ELF-1 (cell line): ENCODE measurements around the gene TTC33.
A peak's percentile ranks its signal among the peaks of the same experiment; 100 is the strongest.
"Not testable (repeated sequence)": the region's sequence is repeated elsewhere in the genome, so short reads cannot be mapped to it uniquely, and the experiment has no call there.

Experiments used
- DNase-seq: peaks from one replicate; pipeline ENCODE4 v3.0.0-alpha.2; 2016; ENCODE audit warnings: low read depth, low spot score

Gene TTC33

DNA sequence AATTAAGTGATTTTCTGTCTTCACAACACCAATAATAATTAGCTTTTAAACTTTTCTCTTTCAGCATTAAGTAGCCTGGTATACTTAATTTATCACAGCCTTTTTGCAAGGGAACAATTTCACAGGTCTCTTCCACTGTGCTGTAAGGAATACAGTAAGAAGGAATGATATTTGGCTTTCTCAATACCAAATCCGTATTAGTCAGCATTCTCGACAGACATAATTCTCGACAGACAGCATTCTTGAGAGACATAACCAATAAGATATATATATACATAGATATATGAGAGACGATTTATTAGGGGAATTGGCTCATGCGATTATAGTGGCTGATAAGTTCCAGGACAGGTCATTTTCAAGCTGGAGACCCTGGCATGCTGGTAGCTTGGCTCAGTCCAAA, 24.4 kb upstream of the TTC33 start:
- DNase-seq, result no peak

DNA sequence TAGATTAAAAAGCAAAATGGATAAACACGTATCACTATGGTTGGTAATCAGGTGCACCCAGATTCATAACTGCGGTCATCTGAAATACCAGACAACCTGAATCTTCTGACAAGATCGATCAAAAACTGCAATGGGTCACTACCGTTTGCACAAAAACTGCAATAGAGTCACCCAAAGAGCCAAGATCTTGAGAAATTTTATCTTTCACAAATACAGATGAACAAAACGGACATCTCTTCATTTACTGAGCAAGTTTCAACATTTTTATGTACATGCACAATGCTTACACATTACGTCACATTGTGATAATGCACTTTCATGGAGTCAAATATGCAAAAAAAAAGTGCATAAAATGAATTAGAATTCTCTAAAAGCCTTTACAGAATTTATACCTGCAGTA, 23.8 kb upstream of the TTC33 start:
- no peak for DNase-seq

DNA sequence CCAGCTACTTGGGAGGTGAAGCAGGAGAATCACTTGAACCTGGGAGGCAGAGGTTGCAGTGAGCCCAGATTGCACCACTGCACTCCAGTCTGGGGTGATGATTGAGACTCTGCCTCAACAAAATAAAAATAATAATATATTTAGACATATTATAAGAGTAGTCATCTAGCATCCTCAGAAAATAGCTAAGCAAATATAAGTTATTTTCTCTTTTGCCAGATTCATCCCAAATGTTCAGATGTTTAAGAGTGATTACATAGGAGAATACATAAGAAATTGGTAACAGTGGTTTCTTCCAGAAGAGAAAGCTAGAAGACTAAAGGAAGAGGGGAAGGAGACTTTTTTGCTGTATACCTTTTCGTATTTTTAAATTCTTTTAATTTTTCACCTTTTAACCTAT, 22.4 kb upstream of the TTC33 start:
- DNase-seq, result no peak

DNA sequence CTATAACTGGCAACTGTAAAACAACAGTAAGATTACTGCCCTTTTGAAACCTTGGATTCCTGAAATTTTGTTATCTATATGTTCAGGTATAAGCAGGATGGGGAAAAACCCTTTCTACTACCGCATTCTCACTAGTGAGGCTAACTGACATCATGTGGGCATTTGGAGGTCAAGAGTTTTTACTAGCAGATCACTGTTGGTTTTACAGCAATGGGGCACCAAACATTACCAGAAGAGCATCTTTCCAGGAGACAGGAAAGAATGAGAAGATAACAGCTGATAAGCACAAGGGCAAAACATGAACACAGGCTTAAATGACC, 20.9 kb upstream of the TTC33 start:
- no peak for DNase-seq

DNA sequence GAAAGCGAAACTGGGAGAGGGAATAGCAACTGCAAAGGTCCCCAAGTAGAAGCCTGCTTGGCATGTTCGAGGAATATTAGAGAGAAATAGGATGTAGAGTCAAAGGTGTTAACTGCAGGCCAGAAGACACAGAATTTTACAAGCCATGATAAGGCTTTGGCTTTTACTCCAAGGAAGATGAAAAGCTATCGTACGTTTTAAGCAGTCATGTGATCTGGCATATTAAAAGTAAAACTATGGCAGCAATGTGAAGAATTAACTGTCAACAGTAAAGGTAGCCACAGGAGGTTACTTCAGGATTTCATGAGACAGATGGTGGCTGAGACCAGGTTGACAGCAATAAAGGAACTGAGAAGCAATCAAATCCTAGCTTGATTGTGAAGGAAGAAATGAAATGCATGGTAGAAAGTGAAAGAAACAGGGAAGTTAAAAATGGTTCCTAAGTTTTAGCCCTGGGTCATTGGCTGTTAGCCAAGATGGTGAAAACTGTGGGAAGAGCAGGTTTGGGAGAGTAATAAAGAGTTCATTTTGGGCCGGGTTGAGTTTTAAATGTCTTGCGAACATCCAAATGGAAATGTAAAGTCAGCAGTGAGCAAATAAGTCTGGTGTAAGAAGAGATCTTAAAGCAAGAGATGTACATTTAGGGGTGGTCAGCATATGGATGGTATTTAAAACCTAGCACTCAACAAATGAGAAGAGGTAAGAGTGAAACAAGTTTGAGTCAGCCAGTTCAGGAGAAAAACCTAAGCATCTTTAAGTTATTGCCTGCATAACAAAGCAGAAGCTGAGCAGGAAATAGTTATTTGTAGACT, 20.3 kb upstream of the TTC33 start:
- DNase-seq, result no peak

DNA sequence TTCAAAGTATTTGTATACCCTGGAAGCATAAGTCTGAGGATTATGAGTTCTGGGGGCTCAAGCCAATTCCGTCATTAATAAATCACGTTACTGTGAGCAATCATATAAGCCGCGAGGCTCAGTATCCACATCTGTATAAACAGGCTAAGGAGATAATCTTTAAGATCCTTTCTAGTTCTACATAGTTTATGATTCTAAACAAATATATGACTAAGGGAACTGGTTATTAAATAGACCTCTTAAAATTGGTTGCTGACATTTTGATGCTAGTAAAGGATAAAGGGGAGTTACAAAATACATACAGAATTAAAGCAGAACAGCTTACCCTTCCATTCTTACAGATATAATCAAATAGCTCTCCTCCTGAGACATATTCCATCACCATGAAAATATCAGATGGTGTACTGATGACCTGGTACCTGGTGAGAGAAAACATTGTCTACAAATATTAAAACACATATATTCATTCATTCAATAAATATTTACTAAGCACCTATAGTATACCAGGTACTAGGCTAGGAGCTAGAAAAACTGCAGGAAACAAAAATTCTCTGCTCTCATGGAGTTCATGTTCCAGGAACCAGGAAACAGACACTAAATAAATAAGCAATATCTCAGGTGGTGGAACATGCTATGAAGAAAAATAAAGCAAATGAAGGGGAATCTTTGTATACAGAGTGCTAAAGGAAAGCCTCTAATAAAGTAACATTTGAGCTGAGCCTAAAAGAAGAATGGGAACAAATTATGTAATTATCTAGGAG, 19.5 kb upstream of the TTC33 start:
- no peak for DNase-seq

DNA sequence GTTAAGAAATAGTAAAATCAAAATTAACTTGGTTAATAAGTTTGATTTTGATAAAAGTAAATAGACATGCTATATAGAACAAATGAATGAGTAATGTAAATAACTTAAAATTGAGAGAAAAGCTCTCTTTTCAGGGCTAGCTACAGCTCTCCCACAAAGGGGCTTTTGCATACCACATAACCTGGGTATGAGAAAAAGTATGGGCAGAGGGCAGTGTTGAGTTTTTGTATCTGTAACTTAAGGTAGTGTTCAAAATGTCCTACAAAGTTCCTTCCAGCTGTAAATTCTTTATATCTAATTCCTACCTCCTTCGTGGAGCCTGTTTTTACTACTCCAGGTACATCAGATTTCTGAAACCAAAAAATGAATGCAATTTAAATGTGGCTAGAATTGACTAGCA, 18.9 kb upstream of the TTC33 start:
- no peak for DNase-seq

DNA sequence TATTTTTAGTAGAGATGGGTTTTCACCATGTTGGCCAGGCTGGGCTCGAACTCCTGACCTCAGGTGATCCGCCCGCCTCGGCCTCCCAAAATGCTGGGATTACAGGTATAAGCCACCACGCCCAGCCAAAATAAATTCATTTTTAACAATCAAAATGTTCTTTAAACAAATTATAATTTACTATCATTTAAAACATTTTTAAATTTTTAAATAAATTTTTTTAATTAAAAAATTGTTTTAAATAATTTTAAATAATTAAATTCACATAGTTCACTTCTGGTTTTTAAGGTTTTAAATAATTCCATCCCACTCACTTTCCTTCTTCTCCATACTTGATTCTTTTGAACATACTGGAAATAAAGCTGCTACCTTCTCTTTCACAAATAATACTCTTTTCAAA, 15.0 kb upstream of the TTC33 start:
- no peak for DNase-seq

DNA sequence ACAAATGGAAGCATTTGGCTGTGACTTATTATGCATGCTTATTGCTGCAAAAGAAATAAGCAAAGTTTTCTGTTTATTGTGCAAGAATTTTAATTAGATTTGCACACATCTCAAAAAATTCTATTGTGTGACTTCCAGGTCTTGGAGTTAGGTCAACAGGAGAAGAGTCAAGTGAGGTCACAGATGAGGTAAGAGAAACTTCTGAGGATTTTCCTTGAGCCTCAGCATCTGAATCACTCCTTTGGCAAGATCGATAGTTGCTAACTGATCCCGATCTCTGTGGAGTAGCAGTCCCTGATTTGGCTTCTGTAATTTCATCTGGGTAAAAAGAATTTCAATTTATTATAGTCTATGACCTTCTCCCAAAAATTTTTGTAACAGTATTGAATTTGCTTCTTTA, 6.9 kb upstream of the TTC33 start:
- DNase-seq, result no peak

DNA sequence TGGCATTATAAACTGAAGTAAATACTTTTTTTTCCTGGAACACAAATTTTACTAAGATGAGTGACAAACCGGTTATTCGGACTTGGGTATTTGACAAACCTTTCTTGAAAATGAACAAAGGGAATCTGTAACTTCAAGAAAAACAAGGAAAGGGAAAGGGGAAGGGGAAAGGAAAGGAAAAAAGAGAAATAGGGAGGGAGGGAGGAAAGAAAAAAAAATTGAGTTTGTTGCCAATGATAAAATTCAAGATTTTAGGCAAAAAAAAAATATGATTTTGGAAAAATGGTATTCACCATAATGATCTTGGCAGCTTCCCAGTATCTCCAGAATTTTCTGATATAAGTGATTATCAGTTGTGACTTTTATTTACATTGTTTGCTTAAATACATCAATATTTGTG, 1.6 kb upstream of the TTC33 start:
- no peak for DNase-seq

DNA sequence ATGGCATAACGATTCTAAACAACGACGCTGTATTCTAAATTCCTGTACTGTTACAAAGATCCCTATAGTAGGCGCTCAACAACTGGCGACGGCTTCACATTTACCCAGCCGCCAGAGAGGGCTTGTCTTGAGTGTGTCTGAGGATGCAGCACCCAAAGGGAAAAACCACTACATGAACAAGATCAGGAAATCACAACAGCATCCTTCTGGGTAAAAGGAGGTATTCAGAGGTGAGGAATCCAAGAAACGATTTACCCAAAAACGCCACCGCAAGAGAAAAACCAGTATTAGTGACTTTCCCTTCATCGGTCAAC, 711 bp downstream of the TTC33 start:
- DNase-seq, result peak; percentile 71

DNA sequence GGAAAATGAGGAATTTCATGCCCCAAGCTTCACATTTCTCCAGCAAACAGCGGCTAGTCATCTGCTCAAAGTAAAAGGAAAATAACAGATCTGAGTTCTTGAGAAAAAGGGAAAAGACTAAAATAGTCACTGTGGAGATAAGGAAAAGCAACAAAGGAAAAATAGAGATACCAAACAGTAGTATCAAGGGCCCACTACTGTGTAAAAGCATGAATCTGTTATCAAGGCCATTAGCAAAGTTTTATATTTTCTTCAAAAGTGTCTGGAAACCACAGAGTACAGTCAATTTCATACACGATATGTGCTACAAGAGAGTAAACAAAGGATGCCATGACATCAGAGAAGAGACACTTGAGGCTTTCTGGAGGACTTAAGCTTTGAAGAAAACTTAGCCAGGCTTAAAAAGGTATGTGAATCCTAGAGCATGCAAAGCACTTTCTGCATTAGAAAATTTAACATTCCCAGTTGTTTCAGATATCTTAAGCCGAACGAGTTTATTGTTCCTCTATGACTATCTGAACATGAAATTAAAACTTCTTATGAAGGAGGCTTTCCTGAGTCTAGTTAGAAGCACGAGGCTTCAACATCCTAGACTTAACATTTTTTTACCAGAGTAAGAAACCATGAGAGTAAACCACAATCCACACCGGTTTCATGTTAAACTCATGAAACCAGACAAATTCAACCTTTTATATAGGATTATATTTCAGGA, 1.2 kb downstream of the TTC33 start:
- DNase-seq, result peak; percentile 6

DNA sequence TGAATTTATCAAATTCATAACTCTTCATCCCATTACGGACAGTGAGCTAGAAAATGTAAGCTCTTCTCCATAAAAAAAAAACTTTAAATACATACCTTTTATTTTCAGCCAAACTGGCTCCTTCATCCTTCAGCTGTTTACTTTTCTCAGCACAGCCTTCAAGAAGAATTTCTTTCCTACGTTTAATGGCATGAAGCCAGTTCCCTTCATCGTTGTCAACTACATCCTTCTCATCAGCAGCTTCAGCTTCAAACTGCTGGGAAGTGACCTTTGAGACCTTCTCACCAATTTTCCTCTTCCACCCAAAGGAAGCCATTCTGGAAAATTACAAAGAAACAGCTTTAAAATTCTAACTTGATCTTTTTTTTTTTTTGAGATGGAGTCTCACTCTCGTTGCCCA, 9.1 kb downstream of the TTC33 start:
- no peak for DNase-seq

DNA sequence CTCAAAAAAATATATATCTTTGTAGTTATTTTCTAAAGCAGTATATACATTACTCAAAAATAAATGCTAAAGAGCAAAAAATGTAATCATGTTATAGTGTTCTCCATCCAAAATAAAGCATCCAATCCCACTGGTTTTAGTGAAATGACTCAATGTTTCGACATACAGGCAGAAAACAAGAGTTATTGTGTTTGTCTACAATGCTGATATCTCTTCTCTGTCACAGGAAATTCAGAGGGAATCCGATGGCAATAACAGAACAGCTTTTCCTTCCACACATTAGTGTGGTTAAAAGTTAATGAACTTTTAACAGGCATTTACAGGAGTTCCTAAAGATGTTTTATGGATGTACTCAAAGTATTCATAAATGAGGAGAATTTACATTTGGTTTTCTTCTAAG, 12.0 kb downstream of the TTC33 start:
- no peak for DNase-seq

DNA sequence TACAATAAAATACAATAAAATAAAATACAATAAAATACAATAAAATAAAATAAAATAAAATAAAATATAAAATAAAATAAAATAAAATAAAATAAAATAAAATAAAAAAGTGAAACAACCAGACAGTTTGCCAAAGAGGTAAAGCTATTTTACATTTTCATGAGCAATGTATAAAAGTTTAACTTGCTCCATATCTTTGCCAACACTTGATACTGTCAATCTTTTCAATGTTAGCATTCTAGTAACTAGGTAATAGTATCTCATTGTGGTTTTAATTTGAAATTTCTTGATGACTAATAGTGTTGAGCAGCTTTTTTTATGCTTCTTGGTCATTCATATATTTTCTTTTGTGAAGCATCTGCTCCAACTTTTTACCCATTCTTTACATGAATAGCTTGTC, 17.3 kb downstream of the TTC33 start:
- no peak for DNase-seq

DNA sequence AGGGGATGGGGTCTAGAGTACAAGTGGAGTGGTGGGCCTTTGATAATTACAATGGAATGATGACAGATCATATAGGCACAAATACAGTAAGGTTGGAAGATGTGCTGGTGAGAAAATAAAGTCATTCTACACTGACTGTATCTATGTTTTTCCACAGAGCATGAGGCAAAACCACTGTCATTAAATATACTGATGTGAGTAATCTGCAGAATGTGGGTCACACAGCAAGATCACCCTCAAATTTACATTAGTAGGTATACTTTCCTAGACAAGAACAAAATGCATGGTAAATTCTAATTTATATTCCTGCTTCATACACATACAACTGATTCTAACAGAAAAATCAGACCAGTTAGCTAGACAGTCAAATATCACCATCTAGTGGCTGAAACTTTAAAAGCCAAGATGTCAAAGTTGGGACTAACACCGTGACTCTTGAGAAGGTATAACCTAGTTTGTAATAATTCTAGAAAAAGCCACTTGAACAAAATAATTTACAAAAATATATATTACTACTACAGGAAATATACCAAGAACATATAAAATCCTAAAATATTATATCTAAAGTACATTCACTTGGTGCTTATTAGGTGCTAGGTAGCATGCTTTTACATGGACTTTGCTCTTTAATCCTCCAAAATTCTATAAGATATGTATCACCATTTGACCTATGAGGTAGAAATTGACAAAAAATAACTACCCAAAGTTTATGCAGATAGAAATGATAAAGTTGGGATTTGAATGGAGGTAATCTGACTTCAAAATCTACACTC, 19.5 kb downstream of the TTC33 start:
- no peak for DNase-seq

DNA sequence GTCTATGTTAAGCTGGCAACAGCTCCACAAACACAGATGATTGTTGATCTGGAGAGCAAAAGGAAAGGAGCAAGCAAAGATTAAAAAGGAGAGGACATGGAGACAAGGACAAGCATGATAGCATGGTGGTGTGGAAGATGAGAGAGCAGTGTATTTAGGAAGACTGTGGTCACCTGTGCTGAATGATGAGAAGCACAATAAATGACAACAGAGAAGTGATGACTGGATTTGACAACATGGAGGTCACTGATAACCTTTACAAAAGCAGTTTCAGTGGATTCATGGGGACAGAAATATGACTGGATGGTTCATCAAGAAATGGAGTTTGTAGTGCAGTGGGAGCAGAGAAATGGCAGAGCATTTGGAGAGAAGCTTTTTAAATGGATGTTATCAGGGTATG, 20.2 kb downstream of the TTC33 start:
- DNase-seq, result no peak

DNA sequence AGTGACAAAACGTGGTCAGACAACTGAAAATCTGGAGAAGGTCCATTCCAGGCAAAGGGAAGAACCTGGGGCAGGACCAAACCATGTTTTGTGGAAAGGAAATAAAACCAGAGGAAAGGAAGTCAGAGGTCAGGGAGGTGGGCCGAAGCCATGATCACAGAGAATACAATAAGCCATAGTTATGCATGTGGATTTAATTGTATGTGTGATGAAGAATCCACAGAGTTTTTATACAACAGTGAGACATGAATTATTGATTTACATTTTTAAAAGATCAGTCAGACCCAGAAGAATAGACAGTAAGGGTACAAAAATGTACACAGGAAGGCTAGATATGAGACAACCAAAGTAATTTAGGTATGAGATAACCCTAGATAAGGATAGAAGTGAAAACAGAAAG, 20.8 kb downstream of the TTC33 start:
- DNase-seq, result no peak

DNA sequence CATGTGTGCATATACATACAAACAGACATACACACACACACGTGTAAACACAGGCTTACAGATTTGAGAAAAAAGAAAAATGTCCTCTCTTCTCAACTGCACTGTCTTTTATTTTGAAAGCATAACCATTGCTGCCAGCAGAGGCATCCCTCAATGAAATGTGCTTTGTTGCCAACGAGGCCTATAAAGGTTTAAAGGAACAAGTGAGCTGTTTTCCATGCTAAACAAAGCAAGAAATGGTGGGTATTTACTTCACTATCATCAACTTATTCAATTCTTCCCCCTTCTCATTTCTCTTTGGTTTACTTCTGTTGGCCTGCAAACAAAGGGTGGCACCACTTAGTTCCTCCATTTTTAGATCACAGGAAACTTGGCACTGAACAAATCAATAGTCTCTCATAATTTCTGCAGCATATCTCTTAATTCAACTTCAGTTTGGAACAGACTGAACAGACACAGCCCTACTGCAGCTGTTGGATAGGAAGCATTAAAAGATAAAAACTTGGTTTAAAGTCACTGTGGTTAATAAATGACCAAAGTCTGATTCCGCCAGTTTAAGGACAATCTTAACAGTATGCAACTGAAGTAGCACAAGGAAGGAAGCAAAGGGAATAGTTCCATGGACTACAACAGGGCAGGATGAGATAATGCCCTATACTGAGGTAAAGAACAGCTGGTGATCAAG, 21.7 kb downstream of the TTC33 start:
- DNase-seq, result no peak

DNA sequence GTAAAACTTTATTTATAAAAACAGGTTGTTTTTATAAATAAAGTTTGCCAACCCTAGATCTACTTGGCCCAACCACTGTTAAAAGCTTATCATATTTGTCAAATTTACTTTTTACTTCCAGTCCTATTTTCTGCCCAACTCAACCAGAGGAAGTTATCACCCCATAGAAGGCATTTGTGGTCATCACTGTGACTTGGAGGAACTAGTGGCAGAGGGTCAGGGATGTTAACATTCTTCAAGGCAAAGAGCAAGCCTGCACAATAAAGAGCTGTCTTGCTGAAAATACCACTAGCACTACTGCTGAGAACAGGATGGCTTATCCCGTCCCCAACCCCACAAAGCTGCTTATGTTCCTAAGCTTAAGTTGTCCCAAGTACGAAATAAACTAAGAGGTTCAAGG, 22.3 kb downstream of the TTC33 start:
- no peak for DNase-seq

DNA sequence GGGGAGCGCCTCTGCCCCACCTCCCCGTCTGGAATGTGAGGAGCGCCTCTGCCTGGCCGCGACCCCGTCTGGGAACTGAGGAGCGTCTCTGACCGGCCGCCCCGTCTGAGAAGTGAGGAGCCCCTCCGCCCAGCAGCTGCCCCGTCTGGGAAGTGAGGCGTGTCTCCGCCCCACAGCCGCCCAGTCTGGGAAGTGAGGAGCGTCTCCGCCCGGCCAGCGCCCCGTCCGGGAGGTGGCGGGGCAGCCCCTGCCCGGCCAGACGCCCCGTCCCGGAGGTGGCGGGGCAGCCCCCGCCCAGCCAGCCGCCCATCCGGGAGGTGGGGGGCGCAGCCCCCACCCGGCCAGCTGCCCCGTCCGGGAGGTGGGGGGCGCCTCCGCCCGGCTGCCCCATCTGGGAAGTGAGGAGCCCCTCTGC, 33.3 kb downstream of the TTC33 start:
- not testable (repeated sequence) for DNase-seq

DNA sequence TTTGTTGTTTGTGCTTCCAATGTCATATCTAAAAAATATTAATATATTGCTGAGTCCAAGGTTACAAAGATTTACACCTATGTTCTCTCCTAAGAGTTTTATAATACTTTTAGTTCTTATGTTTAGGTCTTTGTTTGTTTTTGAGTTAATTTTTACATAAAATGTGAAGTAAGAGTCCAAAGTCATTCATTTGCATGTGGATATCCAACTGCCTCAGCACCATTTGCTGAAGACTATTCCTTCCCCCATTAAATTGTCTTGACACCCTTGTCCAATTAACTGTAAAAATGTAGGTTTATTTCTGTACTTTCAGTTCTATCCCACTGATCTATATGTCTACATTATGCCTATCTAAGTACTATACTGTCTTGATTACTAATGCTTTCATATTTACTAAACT, 35.7 kb downstream of the TTC33 start:
- no peak for DNase-seq
